ENCODE data around the gene TMCC1.
"Not testable (repeated sequence)": the region's sequence is repeated elsewhere in the genome, so short reads cannot be mapped to it uniquely, and the experiment has no call there.

TMCC1 gene

GRCh38 chr3:129892486-129892856 lies 1.0 kb downstream of the TMCC1 start:
- DNase-seq = no peak

- no peak for DNase-seq
Measured at GRCh38 chr3:129890891-129891290, 2.6 kb downstream of the TMCC1 start.

- no peak for DNase-seq
Measured at GRCh38 chr3:129890125-129890524, 3.4 kb downstream of the TMCC1 start.

DNA sequence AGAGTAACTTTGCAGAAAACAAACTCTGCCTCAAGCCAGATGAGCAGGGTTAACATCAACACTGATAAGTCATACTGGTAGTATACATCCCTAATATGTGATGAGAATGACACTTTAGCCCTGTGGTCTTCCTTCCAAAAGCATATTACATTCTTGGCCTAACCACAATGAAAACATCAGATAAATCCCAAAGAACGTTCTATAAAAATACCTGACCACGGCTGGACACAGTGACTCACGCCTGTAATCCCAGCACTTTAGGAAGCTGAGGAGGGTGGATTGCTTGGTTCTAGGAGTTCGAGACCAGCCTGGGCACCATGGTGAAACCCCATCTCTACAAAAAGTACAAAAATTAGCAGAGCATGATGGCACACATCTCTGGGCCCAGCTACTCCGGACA lies 4.7 kb downstream of the TMCC1 start:
- no peak for DNase-seq

DNA sequence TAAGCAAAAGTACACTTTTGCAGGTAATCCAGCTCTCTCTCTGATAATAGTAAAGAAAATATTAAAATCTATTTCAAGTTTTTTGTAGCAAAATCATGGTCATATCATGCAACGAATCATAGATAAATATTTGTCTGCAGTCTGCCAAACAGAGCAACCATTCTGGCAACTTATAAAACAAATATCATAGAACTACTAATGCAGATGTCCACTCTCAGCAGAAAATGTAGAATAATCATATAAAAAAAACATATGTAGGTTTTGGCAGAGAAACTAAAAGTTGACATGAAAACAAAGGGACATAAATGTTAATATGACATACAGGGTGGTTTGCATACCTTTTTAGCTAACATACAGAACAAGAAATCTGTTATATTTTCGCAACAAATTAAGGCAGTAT lies 12.2 kb downstream of the TMCC1 start:
- no peak for DNase-seq

DNA sequence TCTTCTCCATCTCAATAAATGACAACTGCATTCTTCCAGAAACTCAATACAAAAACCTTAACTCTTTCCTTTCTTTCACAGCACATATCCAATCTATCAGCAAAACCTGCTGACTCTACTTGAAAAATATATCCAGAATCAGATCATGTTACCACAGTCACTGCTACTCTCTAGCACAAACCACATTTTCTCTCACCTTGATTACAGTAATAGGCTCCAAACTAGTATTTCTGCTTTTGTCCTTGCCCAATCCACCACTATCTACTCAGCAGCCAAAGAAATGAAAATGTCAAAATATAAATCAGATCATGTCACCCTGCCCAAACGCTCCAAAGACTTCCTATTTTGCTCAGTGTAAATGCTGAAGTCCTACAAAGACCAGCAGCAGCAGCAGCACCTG lies 15.2 kb downstream of the TMCC1 start:
- DNase-seq = no peak

DNA sequence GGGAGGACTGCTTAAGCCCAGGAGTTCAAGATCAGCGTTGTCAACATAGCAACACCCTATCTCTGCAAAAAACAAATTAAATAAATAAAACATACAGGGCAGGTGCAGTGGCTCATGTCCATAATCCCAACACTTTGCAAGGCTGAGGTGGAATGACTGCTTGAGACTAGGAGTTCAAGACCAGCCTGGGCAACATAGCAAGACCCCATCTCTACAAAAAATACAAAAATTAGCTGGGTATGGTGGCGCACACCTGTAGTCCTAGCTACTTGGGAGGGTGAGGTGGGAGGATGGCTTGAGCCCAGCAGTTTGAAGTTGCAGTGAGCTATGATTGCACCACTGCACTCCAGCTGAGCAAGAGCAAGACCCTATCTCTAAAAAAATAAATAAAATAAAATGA lies 19.0 kb downstream of the TMCC1 start:
- not testable (repeated sequence) for DNase-seq

- no peak for DNase-seq
Measured at GRCh38 chr3:129868912-129869311, 24.6 kb downstream of the TMCC1 start.

DNA sequence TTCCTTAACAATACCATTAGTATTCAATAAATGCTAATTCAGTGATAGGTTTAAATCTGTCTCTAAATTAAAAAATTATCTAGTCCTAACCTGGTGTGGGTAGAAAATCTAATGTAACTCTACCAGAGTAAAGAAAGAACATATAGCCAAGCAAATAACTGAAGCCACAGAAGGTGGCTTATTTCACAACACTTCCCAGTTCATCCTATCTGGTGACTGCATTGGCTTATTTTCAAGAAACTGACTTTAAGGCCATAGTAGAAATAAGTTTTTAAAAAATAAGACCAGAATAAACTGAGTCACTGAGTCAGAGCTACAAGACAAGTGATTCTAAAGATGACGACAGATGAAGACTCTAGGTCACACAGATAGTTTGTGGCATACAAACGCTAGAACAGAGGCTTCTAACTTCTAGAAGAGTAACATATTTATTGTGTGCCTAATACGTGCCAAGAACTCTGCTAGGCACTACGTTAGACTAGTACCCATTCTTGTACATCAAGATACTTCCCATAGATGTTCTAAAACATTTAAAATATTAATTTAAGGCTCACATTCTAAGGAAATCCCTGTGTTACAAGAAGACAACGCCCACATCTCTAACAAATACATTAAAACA lies 25.9 kb downstream of the TMCC1 start:
- DNase-seq = no peak

DNA sequence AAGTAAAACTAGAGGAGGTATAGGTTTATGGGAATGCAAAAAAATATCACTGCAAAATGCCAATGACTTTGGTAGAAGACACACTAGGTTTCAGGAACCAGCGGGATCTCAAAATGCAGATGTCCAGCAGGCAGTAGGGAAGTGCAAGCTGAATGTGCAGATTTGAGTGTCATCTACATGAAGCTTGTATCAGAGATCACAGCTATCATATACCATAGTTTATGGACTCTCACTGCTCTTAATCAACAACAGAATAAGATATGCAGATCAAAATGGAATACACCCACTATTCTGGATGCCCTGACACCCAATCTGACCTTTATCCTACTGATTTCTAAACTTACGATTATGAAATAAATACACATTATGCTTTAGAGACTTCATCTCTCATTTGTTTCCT lies 27.7 kb downstream of the TMCC1 start:
- no peak for DNase-seq

- DNase-seq = no peak
Measured at GRCh38 chr3:129864519-129864918, 29.0 kb downstream of the TMCC1 start.

- DNase-seq = no peak
Measured at GRCh38 chr3:129859272-129859671, 34.2 kb downstream of the TMCC1 start.

DNA sequence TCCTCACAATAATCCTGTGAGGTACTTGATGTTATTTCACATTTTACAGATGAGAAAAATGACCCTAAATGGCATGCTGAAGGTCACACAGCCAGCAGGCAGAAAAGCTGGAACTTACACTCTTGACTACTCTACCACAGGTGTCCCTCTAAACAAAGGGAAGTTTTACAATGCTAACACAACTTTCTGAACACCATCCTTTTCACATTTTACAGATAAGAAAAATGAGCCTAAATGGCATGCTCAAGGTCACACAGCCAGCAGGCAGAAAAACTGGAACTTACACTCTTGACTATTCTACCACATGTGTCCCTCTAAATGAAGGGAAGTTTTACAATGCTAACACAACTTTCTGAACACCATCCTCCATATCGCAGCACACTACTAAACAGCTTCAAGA lies 35.6 kb downstream of the TMCC1 start:
- no peak for DNase-seq

- DNase-seq = not testable (repeated sequence)
Measured at GRCh38 chr3:129856790-129857189, 36.7 kb downstream of the TMCC1 start.

DNA sequence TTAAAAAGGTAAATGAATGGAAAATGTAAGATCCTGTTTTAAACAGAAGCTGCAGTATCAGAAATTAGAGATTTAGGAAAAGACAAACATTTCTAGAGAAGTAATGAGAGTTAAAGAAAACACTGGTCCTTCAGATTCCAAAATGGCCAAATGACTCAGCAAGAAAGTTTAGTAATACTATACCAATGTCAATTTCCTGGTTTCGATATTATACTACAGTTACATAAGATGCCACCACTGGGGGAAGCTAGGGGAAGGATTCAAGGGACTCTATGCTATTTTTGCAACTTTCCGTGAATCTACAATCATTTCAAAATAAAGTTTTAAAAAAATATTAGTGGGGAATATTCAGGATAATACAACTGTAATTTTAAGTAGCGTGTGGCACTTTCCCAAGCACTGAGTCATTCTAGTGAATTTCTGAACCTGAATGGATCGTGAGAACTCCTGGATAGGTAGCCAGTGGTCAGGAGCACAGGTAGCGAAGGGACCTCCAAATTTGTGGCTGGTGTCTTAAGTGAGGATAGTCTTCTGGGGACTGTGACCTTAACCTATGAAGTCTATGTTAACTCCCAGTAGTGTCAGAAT lies 37.6 kb downstream of the TMCC1 start:
- no peak for DNase-seq

- DNase-seq = no peak
Measured at GRCh38 chr3:129855170-129855831, 38.2 kb downstream of the TMCC1 start.

DNA sequence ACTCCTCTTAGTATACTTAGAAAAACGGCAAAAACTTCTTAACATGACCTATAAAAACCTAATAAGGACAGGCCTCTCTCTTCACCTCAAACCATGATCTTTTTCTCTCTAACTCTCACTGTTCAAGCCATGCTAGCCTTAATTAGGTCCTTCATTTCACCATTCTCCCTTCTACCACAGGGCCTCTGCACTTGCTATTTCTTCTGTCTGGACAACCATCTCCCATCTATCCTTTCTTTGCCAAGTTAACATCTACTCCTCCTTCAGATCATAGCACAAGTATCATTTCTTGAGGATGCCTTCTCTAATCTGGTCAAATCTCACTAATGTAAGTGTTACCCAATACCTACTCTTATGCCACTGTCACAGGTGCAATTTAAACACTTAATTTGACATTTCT lies 39.1 kb downstream of the TMCC1 start:
- no peak for DNase-seq

DNA sequence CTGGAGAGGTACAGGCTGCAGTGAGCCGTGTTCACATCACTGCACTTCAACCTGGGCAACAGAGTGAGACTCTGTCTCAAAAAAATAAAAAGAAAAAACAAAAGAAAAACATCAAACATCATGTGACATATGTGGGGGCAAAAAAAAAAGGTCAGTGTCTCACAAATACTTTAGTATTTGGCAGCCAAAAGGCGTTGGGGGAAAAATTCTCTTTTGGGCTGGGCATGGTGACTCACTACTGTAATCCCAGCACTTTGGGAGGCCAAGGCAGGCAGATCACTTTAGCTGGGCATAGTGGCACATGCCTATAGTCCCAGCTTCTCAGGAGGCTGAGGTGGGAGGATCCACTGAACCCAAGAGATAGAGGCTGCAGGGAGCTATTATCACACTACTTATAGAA lies 47.6 kb downstream of the TMCC1 start:
- no peak for DNase-seq

DNA sequence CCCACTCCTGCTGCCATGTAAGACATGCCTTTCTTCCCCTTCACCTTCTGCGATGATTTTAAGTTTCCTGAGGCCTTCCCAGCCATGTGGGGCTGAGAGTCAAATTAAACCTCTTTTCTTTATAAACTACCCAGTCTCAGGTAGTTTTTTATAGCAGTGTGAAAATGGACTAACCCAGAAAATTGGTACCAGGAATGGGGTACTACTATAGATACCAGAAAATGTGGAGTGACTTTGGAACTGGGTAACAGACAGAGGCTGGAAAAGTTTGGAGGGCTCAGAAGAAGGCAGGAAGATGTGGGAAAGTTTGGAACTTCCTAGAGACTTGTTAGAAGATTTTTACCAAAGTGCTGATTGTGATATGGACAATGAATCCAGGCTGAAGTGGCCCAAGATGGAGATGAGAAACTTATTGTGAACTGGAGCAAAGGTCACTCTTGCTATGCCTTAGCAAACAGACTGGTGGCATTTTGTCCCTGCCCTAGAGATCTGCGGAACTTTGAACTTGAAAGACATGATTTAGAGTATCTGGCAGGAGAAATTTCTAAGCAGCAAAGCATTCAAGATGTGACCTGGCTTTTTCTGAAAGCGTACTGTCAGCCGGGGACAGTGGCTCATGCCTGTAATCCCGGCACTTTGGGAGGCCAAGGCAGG lies 52.7 kb downstream of the TMCC1 start:
- DNase-seq = no peak

DNA sequence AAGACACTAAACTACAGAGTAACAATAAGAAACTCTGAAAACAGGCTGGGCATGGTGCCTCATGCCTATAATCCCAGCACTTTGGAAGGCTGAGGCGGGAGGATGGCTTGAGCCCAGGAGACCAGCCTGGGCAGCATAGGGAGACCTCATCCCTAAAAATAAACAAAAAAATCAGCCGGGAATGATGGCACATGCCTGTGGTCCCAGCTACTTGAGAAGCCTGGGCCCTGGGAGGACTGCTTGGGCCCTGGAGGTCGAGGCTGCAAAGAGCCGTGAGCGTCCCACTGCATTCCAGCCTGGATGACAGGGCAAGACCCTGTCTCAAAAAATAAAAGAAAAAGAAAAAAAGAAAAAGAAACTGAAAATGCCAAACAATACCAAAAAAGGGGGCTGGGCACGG lies 55.4 kb downstream of the TMCC1 start:
- no peak for DNase-seq

- no peak for DNase-seq
Measured at GRCh38 chr3:129837065-129837642, 56.4 kb downstream of the TMCC1 start.

- DNase-seq = no peak
Measured at GRCh38 chr3:129836381-129837064, 57.0 kb downstream of the TMCC1 start.

DNA sequence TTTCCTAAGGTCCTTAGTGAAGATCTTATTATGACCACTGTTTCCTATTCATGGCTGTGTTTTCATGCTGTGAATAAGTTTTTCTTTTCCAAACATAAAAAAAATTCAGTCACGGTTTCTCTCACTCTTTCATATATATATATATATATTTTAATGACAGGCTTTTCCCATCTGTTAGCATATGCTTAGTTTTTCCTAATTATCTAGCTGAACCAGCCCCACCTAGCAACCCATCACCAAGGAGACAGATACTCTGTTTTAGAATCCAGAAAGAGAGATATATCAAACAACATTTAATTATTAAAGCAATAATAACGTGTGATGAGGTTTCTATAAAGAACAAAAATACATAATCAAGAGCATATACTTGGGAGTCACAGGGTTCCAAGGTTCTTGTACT lies 58.3 kb downstream of the TMCC1 start:
- DNase-seq = no peak

Measured in central memory CD4-positive, alpha-beta T cell (primary cell).